K562 (cell line): ENCODE data around the gene PPP2R1B. TPM values are rescaled to one million over a fixed set of nuclear protein-coding genes. Genes with fewer than 3 reads are reported as not detected.

Experiments
- ATAC-seq: fragments of 200-7000 bp; cut with Tn5 transposase; 3 replicates; pipeline ENCODE4 v1.9.1; 2020; ENCODE audit warnings: moderate library complexity
- BruUV-seq: library from RNA; stranded (reverse); fragments of 400-500 nt; replicated peaks from 2 replicates; lab custom pipeline; 2021; lab: Mats Ljungman, UMichigan
- CTCF ChIA-PET: fragments of 300-600 bp; formaldehyde crosslinking; extraction: SDS; loops from one replicate; lab custom pipeline; 2021; ENCODE audit warnings: low intra/inter-chr PET ratio; lab: Yijun Ruan, JAX
- POLR2A ChIA-PET: fragments of 300-600, 350-650 bp; sonication (Branson Sonifier 250); formaldehyde crosslinking; extraction: SDS; loops from one replicate; lab custom pipeline; 2021; ENCODE audit warnings: antibody characterized with exemption, inconsistent platforms; lab: Yijun Ruan, JAX
- DNase-seq, 4 experiments: peaks; one replicate each; pipeline versions ENCODE4 v3.0.0 to v3.0.0-alpha.2; 2011 to 2018; ENCODE audit warnings: low spot score in 3 of 4, mixed read lengths in 3 of 4; ENCODE audit errors: extremely low read depth in 1 of 4
- FAIRE-seq: peaks from 2 replicates; lab custom pipeline; 2011; peaks lifted over from hg19 to GRCh38; lab: Jason Lieb, UNC
- H2AFZ ChIP-seq: 2 replicates; pipeline ENCODE4 v1.6.0; 2011; ENCODE audit warnings: low read depth, low read length, control low read depth, inconsistent platforms
- H3K27ac ChIP-seq: fragments of 200-600 bp; 3 replicates; pipeline ENCODE4 v1.8.0; 2011; ENCODE audit warnings: low read depth, mild to moderate bottlenecking, control low read depth, inconsistent platforms, low read length, moderate library complexity, mixed read lengths; ENCODE audit errors: extremely low read depth
- H3K27me3 ChIP-seq, 2 experiments: fragments of 300-600 bp in 1 of 2; 2 replicates in 1 of 2; 3 replicates in 1 of 2; pipeline versions ENCODE4 v1.6.0 to v1.8.0; 2011; ENCODE audit warnings: inconsistent platforms in 2 of 2, low read length in 2 of 2, mild to moderate bottlenecking in 1 of 2, mixed read lengths in 1 of 2, moderate library complexity in 1 of 2; ENCODE audit not compliant: control insufficient read depth in 2 of 2, insufficient read depth in 2 of 2
- H3K36me3 ChIP-seq: fragments of 300-600 bp; 3 replicates; pipeline ENCODE4 v1.8.0; 2011; ENCODE audit warnings: mild to moderate bottlenecking, low read length, inconsistent platforms; ENCODE audit not compliant: control insufficient read depth, insufficient read depth
- H3K4me1 ChIP-seq, 2 experiments: fragments of 200-600 bp in 1 of 2; replicated peaks in 1 of 2; 2 replicates in 1 of 2; 3 replicates in 1 of 2; pipeline versions ENCODE4 v1.5.1 to v1.8.0; 2011; ENCODE audit warnings: inconsistent platforms in 2 of 2, low read length in 2 of 2, mild to moderate bottlenecking in 1 of 2, mixed read lengths in 1 of 2, moderate library complexity in 1 of 2; ENCODE audit not compliant: control insufficient read depth in 2 of 2, insufficient read depth in 2 of 2
- H3K4me2 ChIP-seq: 2 replicates; pipeline ENCODE4 v1.6.1; 2011; ENCODE audit warnings: low read length, control low read depth, inconsistent platforms, mixed read lengths; ENCODE audit not compliant: insufficient read depth
- H3K4me3 ChIP-seq: fragments of 200-600 bp; sonication (generic), shearing (Covaris generic); 2 replicates; pipeline ENCODE4 v1.5.1; 2016; ENCODE audit warnings: control low read depth, inconsistent platforms
- H3K79me2 ChIP-seq: fragments of 200-600 bp; 3 replicates; pipeline ENCODE4 v1.8.0; 2011; ENCODE audit warnings: low read length, inconsistent platforms; ENCODE audit not compliant: control insufficient read depth, insufficient read depth
- H3K9ac ChIP-seq, 2 experiments: 2 replicates each; pipeline versions ENCODE4 v1.6.0 to v1.6.1; 2011; ENCODE audit warnings: low read depth in 2 of 2, low read length in 2 of 2, control low read depth in 1 of 2, inconsistent platforms in 1 of 2, mild to moderate bottlenecking in 1 of 2, mixed read lengths in 1 of 2; ENCODE audit not compliant: insufficient read depth in 1 of 2
- H3K9me1 ChIP-seq: one replicate; pipeline ENCODE4 v1.6.0; 2011; ENCODE audit warnings: inconsistent platforms, mild to moderate bottlenecking, low read length, moderate library complexity; ENCODE audit not compliant: control insufficient read depth, insufficient read depth
- H3K9me3 ChIP-seq: replicated peaks from 2 replicates; pipeline ENCODE4 v1.5.1; 2011; ENCODE audit warnings: low read depth, low read length, inconsistent platforms; ENCODE audit not compliant: control insufficient read depth, insufficient read depth
- H4K20me1 ChIP-seq: replicated peaks from 2 replicates; pipeline ENCODE4 v1.6.1; 2011; ENCODE audit warnings: low read length, inconsistent platforms, mixed read lengths; ENCODE audit not compliant: control insufficient read depth, insufficient read depth
- EGR1 ChIP-seq: fragments of 450-650 bp; conservative IDR thresholded peaks from 2 replicates; pipeline ENCODE4 v1.6.1; 2017; ENCODE audit warnings: mild to moderate bottlenecking
- GATA2 ChIP-seq: sonication (generic); formaldehyde crosslinking; IDR thresholded peaks from 2 replicates; pipeline ENCODE4 v1.4.0; 2020; ENCODE audit warnings: mild to moderate bottlenecking, missing genetic modification reagents
- WGBS: fragments of 100-300 bp; shearing (Covaris generic); methylation state at CpG from one replicate; pipeline ENCODE4 v1.1.6; 2016; ENCODE audit warnings: low coverage, mixed read lengths; ENCODE audit not compliant: insufficient coverage; ENCODE audit errors: missing lambda C conversion rate; 5-methylcytosine and 5-hydroxymethylcytosine counted together
- in situ Hi-C: fragments of 300-500 bp; cut with MboI; formaldehyde crosslinking; loops from 4 replicates; pipeline ENCODE4 v1.15.0; 2018; ENCODE audit warnings: inconsistent platforms, mixed read lengths
- intact Hi-C: fragments of 100-400 bp; cut with micrococcal nuclease; formaldehyde crosslinking; loops from 2 replicates; pipeline ENCODE4 v1.14.2; 2022
- polyA plus RNA-seq, 8 experiments: library from polyadenylated mRNA; depleted of rRNA in 4 of 8; stranded (reverse) in 5 of 8; unstranded in 3 of 8; fragments of >200 nt; fragmentation: Nextera tagmentation in 2 of 8; fragmentation: Illumina TruSeq in 1 of 8; extraction: Ambion mirVana in 2 of 8; extraction: Trizol in 1 of 8; gene quantifications; 2 replicates each; pipeline versions ENCODE4 v1.2.1 to v1.2.3, GENCODE V29; 2011 to 2014; ENCODE audit warnings: inconsistent platforms in 1 of 8, missing spikeins in 1 of 8
- total RNA-seq, 7 experiments: library from RNA; depleted of rRNA in 6 of 7; stranded (reverse); fragments of >200 nt in 6 of 7; fragmentation: Illumina TruSeq in 2 of 7; extraction: Trizol in 2 of 7; gene quantifications; 2 replicates each; pipeline versions ENCODE4 v1.2.1 to v1.2.3, GENCODE V29; 2011 to 2021; ENCODE audit warnings: low replicate concordance in 1 of 7
- TF ChIP-seq, protein P1 (sequence below): fragments of 250-450 bp; sonication (Bioruptor Pico); IDR thresholded peaks from 2 replicates; pipeline ENCODE4 v1.4.0; 2020; ENCODE audit warnings: mild to moderate bottlenecking, moderate library complexity
- TF ChIP-seq, protein P2 (sequence below): fragments of 200-800 bp; sonication (Bioruptor generic); IDR thresholded peaks from 2 replicates; pipeline ENCODE4 v1.6.1; 2017; ENCODE audit warnings: missing genetic modification characterization, missing compliant biosample characterization

The PPP2R1B gene
- total and polyA plus RNA-seq, 9 of the 15 experiments (the other 6 are each of a cell fraction or from before 2014, with no cell fraction given): 24.6 to 68.5 (median 39.8) TPM

DNA sequence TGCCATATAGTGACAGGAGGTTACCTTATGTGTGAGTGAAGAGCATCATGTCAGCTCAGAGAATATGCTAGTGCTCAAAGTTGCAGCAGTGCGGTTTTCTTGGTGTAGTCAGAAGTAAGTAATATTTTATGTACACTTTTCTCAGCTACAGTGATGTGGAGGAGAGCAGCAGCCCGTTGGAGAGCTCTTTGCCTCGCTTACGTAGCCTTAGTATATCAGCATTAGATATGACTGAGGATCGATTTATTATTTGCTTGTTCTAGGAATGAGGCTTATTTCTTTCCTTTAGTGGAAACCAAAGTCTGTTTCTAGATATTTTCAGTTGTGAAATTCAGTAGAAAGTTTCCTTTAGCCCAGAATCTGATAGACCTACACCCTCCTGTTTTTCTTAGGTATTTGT is 63.6 kb downstream of the PPP2R1B start:
- Histone ChIP-seq H3K9me3 (no peaks in the 10 kb centered on the region), H3K9ac (no peak overlapping the region), H3K4me2 (no peak overlapping the region), H3K4me3 (no peak overlapping the region), H3K27me3 (no peaks in the 10 kb centered on the region), H3K79me2 (peaks cover 5% of the 10 kb centered on the region; the same call in 1 of the 3 replicates), H3K9me1 (no peaks in the 10 kb centered on the region), H2AFZ (no peak overlapping the region), H4K20me1 (no peaks in the 10 kb centered on the region), H3K4me1 (peaks cover 8 to 22% of the 10 kb centered on the region in 2 experiments; a peak in 4 of 5 replicates), H3K27ac (no peak overlapping the region), H3K36me3 (peaks cover 39% of the 10 kb centered on the region; the same call in 2 of the 3 replicates)
- ATAC-seq (no peak), FAIRE-seq (no peak), DNase-seq (no peak)
- intact Hi-C loops: no loop called here
- in situ Hi-C loops: no loop called here
- 78% methylated on average over 5 of the region's 5 CpGs for whole genome bisulfite sequencing
- POLR2A ChIA-PET: no interaction called here
- no TSS peak for BruUV-seq
- TF ChIP-seq, protein P1, sequence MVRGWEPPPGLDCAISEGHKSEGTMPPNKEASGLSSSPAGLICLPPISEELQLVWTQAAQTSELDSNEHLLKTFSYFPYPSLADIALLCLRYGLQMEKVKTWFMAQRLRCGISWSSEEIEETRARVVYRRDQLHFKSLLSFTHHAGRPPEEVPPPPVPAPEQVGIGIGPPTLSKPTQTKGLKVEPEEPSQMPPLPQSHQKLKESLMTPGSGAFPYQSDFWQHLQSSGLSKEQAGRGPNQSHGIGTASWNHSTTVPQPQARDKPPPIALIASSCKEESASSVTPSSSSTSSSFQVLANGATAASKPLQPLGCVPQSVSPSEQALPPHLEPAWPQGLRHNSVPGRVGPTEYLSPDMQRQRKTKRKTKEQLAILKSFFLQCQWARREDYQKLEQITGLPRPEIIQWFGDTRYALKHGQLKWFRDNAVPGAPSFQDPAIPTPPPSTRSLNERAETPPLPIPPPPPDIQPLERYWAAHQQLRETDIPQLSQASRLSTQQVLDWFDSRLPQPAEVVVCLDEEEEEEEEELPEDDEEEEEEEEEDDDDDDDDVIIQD (CRISPR knock-in tag): no peak
- no peak for TF ChIP-seq EGR1
- TF ChIP-seq GATA2 (CRISPR knock-in tag): no peak
- TF ChIP-seq, protein P2, sequence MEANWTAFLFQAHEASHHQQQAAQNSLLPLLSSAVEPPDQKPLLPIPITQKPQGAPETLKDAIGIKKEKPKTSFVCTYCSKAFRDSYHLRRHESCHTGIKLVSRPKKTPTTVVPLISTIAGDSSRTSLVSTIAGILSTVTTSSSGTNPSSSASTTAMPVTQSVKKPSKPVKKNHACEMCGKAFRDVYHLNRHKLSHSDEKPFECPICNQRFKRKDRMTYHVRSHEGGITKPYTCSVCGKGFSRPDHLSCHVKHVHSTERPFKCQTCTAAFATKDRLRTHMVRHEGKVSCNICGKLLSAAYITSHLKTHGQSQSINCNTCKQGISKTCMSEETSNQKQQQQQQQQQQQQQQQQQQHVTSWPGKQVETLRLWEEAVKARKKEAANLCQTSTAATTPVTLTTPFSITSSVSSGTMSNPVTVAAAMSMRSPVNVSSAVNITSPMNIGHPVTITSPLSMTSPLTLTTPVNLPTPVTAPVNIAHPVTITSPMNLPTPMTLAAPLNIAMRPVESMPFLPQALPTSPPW: no peak
- TF ChIP-seq, all 486 proteins: peak for 0
- CTCF ChIA-PET: no interaction called here
